Astrocyte (in vitro differentiated cells and primary cell): Measurements from ENCODE around the gene DDAH1.
"Not testable (repeated sequence)": the region's sequence is repeated elsewhere in the genome, so short reads cannot be mapped to it uniquely, and the experiment has no call there.

Experiments used
- EZH2 ChIP-seq: IDR thresholded peaks from 2 replicates; pipeline ENCODE4 v1.6.1; 2012; ENCODE audit warnings: mild to moderate bottlenecking, low read length, inconsistent platforms; ENCODE audit not compliant: insufficient read depth
- TF ChIP-seq, protein P1 (sequence below): IDR thresholded peaks from 2 replicates; pipeline ENCODE4 v1.5.1; 2011; ENCODE audit warnings: low read depth, mild to moderate bottlenecking, inconsistent platforms, low read length, moderate library complexity; ENCODE audit not compliant: insufficient read depth

DNA sequence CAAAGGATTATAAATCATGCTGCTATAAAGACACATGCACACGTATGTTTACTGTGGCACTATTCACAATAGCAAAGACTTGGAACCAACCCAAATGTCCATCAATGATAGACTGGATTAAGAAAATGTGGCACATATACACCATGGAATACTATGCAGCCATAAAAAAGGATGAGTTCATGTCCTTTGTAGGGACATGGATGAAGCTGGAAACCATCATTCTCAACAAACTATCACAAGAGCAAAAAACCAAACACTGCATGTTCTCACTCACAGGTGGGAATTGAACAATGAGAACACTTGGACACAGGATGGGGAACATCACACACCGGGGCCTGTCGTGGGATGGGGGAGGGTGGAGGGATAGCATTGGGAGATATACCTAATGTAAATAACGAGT is 117.7 kb downstream of the DDAH1 start:
- TF ChIP-seq, protein P1, sequence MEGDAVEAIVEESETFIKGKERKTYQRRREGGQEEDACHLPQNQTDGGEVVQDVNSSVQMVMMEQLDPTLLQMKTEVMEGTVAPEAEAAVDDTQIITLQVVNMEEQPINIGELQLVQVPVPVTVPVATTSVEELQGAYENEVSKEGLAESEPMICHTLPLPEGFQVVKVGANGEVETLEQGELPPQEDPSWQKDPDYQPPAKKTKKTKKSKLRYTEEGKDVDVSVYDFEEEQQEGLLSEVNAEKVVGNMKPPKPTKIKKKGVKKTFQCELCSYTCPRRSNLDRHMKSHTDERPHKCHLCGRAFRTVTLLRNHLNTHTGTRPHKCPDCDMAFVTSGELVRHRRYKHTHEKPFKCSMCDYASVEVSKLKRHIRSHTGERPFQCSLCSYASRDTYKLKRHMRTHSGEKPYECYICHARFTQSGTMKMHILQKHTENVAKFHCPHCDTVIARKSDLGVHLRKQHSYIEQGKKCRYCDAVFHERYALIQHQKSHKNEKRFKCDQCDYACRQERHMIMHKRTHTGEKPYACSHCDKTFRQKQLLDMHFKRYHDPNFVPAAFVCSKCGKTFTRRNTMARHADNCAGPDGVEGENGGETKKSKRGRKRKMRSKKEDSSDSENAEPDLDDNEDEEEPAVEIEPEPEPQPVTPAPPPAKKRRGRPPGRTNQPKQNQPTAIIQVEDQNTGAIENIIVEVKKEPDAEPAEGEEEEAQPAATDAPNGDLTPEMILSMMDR, result not testable (repeated sequence)
- not testable (repeated sequence) for TF ChIP-seq EZH2
